Measurements from ENCODE around the gene ANKRD7. TPM values are rescaled to one million over a fixed set of nuclear protein-coding genes. Genes with fewer than 3 reads are reported as not detected.

The ANKRD7 gene
- total and polyA plus RNA-seq, 4 donors: 0.42 TPM; not detected in 3

DNA sequence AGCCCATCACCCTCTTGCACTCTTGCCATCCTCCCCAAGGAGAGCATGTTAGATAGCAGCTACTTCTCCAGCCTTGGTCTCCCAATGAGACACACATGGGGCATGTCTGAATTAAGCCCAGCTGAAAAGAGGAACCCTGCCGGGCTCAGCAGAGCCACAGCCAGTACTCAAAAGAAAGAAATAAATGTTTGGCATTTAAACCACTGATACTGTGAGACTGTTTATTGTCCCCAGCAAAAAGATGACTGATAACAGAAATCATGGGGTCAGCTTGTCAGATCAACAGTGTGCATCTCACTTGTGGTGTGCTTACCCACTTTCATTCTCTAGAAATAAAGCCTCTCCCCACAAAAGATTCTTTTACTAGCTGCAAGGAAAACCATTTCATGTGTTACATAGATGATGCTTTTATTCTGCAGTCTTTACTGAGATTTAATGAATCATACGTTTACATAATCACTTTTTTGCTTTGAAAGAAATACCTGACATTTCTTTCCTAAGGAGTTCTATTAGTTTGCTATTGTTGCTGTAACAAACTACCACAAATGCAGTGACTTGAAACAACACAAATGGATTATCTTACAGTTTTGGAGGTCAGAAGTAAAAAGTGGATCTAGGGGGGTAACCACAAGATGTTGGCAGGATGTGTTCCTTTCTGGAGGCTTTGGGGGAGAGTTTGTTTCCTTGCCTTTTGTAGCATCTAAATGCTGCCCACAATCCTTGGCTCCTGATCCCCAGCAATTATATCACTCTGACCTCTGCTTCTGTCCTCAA is 20.9 kb downstream of the ANKRD7 start:
- Histone ChIP-seq H3K36me3 (ENCODE audit: control insufficient read depth in 4 of 4, insufficient read depth in 3 of 4, low read depth in 1 of 4, low read length in 3 of 4) (no peaks in the 10 kb centered on the region), H3K4me1 (ENCODE audit: control insufficient read depth in 4 of 4, insufficient read depth in 4 of 4, low read length in 3 of 4) (no peaks in the 10 kb centered on the region), H3K27me3 (ENCODE audit: control insufficient read depth in 4 of 4, insufficient read depth in 4 of 4, low read length in 3 of 4) (no peaks in the 10 kb centered on the region), H3K4me3 (ENCODE audit: low read depth in 1 of 3, low read length in 3 of 3) (no peak overlapping the region), H3K9me3 (ENCODE audit: control insufficient read depth in 4 of 4, low read length in 3 of 4) (no peaks in the 10 kb centered on the region), H3K9ac (ENCODE audit: low read depth in 1 of 2, low read length in 2 of 2) (no peak overlapping the region), H3K27ac (ENCODE audit: low read depth in 1 of 2, low read length in 2 of 2) (no peak overlapping the region)
- WGBS: 44% methylated on average over 2 of the region's 2 CpGs
- no peak for TF ChIP-seq JUND (IDR thresholded peaks at IDR 0.05)
- TF ChIP-seq FOXA1 (IDR thresholded peaks at IDR 0.05): no peak
- TF ChIP-seq, protein P1, sequence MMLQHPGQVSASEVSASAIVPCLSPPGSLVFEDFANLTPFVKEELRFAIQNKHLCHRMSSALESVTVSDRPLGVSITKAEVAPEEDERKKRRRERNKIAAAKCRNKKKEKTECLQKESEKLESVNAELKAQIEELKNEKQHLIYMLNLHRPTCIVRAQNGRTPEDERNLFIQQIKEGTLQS (IDR thresholded peaks at IDR 0.05): no peak
- TF ChIP-seq HNF4A (conservative IDR thresholded peaks at IDR 0.05): no peak
- no peak for TF ChIP-seq FOXA2 (IDR thresholded peaks at IDR 0.05)
- TF ChIP-seq, protein P2, sequence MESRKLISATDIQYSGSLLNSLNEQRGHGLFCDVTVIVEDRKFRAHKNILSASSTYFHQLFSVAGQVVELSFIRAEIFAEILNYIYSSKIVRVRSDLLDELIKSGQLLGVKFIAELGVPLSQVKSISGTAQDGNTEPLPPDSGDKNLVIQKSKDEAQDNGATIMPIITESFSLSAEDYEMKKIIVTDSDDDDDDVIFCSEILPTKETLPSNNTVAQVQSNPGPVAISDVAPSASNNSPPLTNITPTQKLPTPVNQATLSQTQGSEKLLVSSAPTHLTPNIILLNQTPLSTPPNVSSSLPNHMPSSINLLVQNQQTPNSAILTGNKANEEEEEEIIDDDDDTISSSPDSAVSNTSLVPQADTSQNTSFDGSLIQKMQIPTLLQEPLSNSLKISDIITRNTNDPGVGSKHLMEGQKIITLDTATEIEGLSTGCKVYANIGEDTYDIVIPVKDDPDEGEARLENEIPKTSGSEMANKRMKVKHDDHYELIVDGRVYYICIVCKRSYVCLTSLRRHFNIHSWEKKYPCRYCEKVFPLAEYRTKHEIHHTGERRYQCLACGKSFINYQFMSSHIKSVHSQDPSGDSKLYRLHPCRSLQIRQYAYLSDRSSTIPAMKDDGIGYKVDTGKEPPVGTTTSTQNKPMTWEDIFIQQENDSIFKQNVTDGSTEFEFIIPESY (IDR thresholded peaks at IDR 0.05): no peak
- TF ChIP-seq HNF4G (IDR thresholded peaks at IDR 0.05): no peak
- DNase-seq (ENCODE audit: low spot score): no peak

DNA sequence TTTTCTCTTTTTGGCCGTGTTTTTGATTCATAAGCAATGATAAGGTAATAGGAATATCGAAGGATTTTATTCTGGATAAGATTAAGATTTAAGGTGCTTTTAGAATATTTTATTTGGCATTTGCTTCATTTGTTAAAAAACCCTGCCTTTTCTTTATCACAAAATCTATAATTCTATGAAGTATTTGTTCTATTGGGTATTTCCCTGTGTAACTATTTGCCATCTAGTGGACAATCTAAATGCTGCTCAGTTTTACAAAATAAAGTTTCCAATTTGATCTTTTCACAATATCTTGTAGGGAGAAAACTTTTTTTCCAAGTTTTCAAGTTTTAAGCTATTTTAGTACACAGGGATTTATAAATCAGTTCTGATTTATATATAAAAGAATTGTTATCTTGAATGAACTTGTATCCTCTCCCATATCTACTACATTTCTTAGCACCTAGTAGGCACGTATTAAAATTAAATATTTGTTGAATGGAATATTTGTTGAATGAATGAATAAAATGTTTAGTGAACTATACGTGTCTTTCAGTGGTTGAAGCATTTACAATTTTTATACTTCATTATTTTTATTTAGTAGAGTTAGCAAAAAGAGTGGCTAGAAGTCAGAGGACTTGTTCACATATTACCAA is 26.5 kb downstream of the ANKRD7 start:
- Histone ChIP-seq H3K9ac (ENCODE audit: low read depth in 1 of 2, low read length in 2 of 2) (no peak overlapping the region), H3K4me1 (ENCODE audit: control insufficient read depth in 4 of 4, insufficient read depth in 4 of 4, low read length in 3 of 4) (no peaks in the 10 kb centered on the region), H3K27ac (ENCODE audit: low read depth in 1 of 2, low read length in 2 of 2) (no peak overlapping the region), H3K36me3 (ENCODE audit: control insufficient read depth in 4 of 4, insufficient read depth in 3 of 4, low read depth in 1 of 4, low read length in 3 of 4) (no peaks in the 10 kb centered on the region), H3K4me3 (ENCODE audit: low read depth in 1 of 3, low read length in 3 of 3) (no peak overlapping the region), H3K9me3 (ENCODE audit: control insufficient read depth in 4 of 4, low read length in 3 of 4) (no peaks in the 10 kb centered on the region), H3K27me3 (ENCODE audit: control insufficient read depth in 4 of 4, insufficient read depth in 4 of 4, low read length in 3 of 4) (no peaks in the 10 kb centered on the region)
- whole genome bisulfite sequencing: 81% methylated on average over 4 of the region's 4 CpGs
- no peak for DNase-seq (ENCODE audit: low spot score)
- TF ChIP-seq, protein P3, sequence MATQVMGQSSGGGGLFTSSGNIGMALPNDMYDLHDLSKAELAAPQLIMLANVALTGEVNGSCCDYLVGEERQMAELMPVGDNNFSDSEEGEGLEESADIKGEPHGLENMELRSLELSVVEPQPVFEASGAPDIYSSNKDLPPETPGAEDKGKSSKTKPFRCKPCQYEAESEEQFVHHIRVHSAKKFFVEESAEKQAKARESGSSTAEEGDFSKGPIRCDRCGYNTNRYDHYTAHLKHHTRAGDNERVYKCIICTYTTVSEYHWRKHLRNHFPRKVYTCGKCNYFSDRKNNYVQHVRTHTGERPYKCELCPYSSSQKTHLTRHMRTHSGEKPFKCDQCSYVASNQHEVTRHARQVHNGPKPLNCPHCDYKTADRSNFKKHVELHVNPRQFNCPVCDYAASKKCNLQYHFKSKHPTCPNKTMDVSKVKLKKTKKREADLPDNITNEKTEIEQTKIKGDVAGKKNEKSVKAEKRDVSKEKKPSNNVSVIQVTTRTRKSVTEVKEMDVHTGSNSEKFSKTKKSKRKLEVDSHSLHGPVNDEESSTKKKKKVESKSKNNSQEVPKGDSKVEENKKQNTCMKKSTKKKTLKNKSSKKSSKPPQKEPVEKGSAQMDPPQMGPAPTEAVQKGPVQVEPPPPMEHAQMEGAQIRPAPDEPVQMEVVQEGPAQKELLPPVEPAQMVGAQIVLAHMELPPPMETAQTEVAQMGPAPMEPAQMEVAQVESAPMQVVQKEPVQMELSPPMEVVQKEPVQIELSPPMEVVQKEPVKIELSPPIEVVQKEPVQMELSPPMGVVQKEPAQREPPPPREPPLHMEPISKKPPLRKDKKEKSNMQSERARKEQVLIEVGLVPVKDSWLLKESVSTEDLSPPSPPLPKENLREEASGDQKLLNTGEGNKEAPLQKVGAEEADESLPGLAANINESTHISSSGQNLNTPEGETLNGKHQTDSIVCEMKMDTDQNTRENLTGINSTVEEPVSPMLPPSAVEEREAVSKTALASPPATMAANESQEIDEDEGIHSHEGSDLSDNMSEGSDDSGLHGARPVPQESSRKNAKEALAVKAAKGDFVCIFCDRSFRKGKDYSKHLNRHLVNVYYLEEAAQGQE (IDR thresholded peaks at IDR 0.05): no peak
- TF ChIP-seq, protein P1 (IDR thresholded peaks at IDR 0.05): no peak
- TF ChIP-seq EGR1 (IDR thresholded peaks at IDR 0.05; ENCODE audit: low read depth in 2 of 2): no peak
- TF ChIP-seq, protein P4, sequence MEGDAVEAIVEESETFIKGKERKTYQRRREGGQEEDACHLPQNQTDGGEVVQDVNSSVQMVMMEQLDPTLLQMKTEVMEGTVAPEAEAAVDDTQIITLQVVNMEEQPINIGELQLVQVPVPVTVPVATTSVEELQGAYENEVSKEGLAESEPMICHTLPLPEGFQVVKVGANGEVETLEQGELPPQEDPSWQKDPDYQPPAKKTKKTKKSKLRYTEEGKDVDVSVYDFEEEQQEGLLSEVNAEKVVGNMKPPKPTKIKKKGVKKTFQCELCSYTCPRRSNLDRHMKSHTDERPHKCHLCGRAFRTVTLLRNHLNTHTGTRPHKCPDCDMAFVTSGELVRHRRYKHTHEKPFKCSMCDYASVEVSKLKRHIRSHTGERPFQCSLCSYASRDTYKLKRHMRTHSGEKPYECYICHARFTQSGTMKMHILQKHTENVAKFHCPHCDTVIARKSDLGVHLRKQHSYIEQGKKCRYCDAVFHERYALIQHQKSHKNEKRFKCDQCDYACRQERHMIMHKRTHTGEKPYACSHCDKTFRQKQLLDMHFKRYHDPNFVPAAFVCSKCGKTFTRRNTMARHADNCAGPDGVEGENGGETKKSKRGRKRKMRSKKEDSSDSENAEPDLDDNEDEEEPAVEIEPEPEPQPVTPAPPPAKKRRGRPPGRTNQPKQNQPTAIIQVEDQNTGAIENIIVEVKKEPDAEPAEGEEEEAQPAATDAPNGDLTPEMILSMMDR (IDR thresholded peaks at IDR 0.05; ENCODE audit: low read depth, low read length, missing input control): no peak
- TF ChIP-seq RAD21 (IDR thresholded peaks at IDR 0.05): no peak
- TF ChIP-seq GABPA (IDR thresholded peaks at IDR 0.05 in 1 of 2, conservative IDR thresholded peaks at IDR 0.05 in 1 of 2): no peak
- no peak for TF ChIP-seq JUND (IDR thresholded peaks at IDR 0.05)
- no peak for TF ChIP-seq HNF4G (IDR thresholded peaks at IDR 0.05)
- no peak for TF ChIP-seq TAF1 (conservative IDR thresholded peaks at IDR 0.05)
- TF ChIP-seq YY1 (IDR thresholded peaks at IDR 0.05): no peak
- TF ChIP-seq HNF4A (conservative IDR thresholded peaks at IDR 0.05): no peak
- TF ChIP-seq, protein P5, sequence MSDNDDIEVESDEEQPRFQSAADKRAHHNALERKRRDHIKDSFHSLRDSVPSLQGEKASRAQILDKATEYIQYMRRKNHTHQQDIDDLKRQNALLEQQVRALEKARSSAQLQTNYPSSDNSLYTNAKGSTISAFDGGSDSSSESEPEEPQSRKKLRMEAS (IDR thresholded peaks at IDR 0.05): no peak
- TF ChIP-seq FOXA1 (IDR thresholded peaks at IDR 0.05): no peak
- TF ChIP-seq RXRA (IDR thresholded peaks at IDR 0.05): no peak
- TF ChIP-seq NR2F2 (IDR thresholded peaks at IDR 0.05): no peak
- TF ChIP-seq FOXA2 (IDR thresholded peaks at IDR 0.05): no peak

Measured in liver (tissue), 9 donors.